HepG2 (cell line): ENCODE data around the gene USP15. TPM values are rescaled to one million over a fixed set of nuclear protein-coding genes. Genes with fewer than 3 reads are reported as not detected.
"Not testable (repeated sequence)": the region's sequence is repeated elsewhere in the genome, so short reads cannot be mapped to it uniquely, and the experiment has no call there.

Experiments used
- ATAC-seq: fragments of 200-7000 bp; cut with Tn5 transposase; 3 replicates; pipeline ENCODE4 v1.9.1; 2020; ENCODE audit warnings: mild to moderate bottlenecking, moderate library complexity
- BruUV-seq: library from RNA; stranded (reverse); fragments of 400-500 nt; replicated peaks from 2 replicates; lab custom pipeline; 2021; lab: Mats Ljungman, UMichigan
- CTCF ChIA-PET: fragments of 300-600 bp; formaldehyde crosslinking; extraction: SDS; loops from one replicate; lab custom pipeline; 2021; ENCODE audit warnings: low total read pairs, inconsistent platforms, low intra/inter-chr PET ratio; lab: Yijun Ruan, JAX
- POLR2A ChIA-PET: fragments of 350-600 bp; sonication (Branson Sonifier 250); formaldehyde crosslinking; loops from one replicate; lab custom pipeline; 2020; ENCODE audit warnings: antibody characterized with exemption, inconsistent platforms; lab: Yijun Ruan, JAX
- DNase-seq: peaks from one replicate; pipeline ENCODE4 v3.0.0-alpha.2; 2015; ENCODE audit warnings: low spot score
- FAIRE-seq: peaks from 3 replicates; lab custom pipeline; 2011; peaks lifted over from hg19 to GRCh38; lab: Jason Lieb, UNC
- H2AFZ ChIP-seq: one replicate; pipeline ENCODE4 v1.6.1; 2011; ENCODE audit warnings: low read length, inconsistent platforms
- H3K27ac ChIP-seq: fragments of 300-600 bp; 3 replicates; pipeline ENCODE4 v1.8.0; 2011; ENCODE audit warnings: mixed run types, mild to moderate bottlenecking, mixed read lengths, low read length, inconsistent platforms; ENCODE audit not compliant: insufficient read depth; ENCODE audit errors: extremely low read length
- H3K27me3 ChIP-seq, 2 experiments: fragments of 200-600 bp in 1 of 2; 2 replicates in 1 of 2; 3 replicates in 1 of 2; pipeline versions ENCODE4 v1.6.0 to v1.8.0; 2011; ENCODE audit warnings: low read length in 2 of 2, mild to moderate bottlenecking in 2 of 2, moderate library complexity in 2 of 2, inconsistent platforms in 1 of 2; ENCODE audit not compliant: insufficient read depth in 2 of 2, control insufficient read depth in 1 of 2
- H3K36me3 ChIP-seq, 2 experiments: fragments of 200-600 bp in 1 of 2; replicated peaks in 1 of 2; 2 replicates in 1 of 2; 3 replicates in 1 of 2; pipeline versions ENCODE4 v1.5.1 to v1.8.0; 2011; ENCODE audit warnings: low read length in 2 of 2, inconsistent platforms in 1 of 2; ENCODE audit not compliant: insufficient read depth in 2 of 2, control insufficient read depth in 1 of 2
- H3K4me1 ChIP-seq: 2 replicates; pipeline ENCODE4 v1.5.1; 2012; ENCODE audit warnings: low read length, inconsistent platforms; ENCODE audit not compliant: insufficient read depth
- H3K4me2 ChIP-seq: 2 replicates; pipeline ENCODE4 v1.6.0; 2011; ENCODE audit warnings: low read depth, low read length, inconsistent platforms
- H3K4me3 ChIP-seq, 3 experiments: fragments of 200-600 bp in 1 of 3; sonication (generic), shearing (Covaris generic) in 1 of 3; replicated peaks in 1 of 3; 2 replicates each; pipeline ENCODE4 v1.5.1; 2011 to 2016; ENCODE audit warnings: low read length in 3 of 3, inconsistent platforms in 2 of 3, low read depth in 2 of 3, mild to moderate bottlenecking in 2 of 3, control low read depth in 1 of 3, mixed read lengths in 1 of 3; ENCODE audit not compliant: insufficient read depth in 1 of 3
- H3K79me2 ChIP-seq: one replicate; pipeline ENCODE4 v1.6.1; 2011; ENCODE audit warnings: low read length, inconsistent platforms; ENCODE audit not compliant: insufficient read depth
- H3K9ac ChIP-seq: 2 replicates; pipeline ENCODE4 v1.6.0; 2011; ENCODE audit warnings: mild to moderate bottlenecking, low read depth, low read length, inconsistent platforms; ENCODE audit not compliant: insufficient read depth
- H3K9me3 ChIP-seq: 2 replicates; pipeline ENCODE4 v1.5.1; 2012; ENCODE audit warnings: mild to moderate bottlenecking, low read length
- H4K20me1 ChIP-seq: 2 replicates; pipeline ENCODE4 v1.6.0; 2011; ENCODE audit warnings: inconsistent platforms, mild to moderate bottlenecking, low read length, moderate library complexity; ENCODE audit not compliant: insufficient read depth
- AGO2 ChIP-seq: fragments of 200-400 bp; formaldehyde crosslinking; optimal IDR thresholded peaks from 2 replicates; pipeline ENCODE3; 2017; ENCODE audit warnings: mild to moderate bottlenecking, low read depth, low read length, moderate library complexity
- HES4 ChIP-seq: sonication (generic); formaldehyde crosslinking; IDR thresholded peaks from 2 replicates; pipeline ENCODE4 v1.9.0; 2021; ENCODE audit warnings: mild to moderate bottlenecking, missing genetic modification reagents, borderline replicate concordance
- MAFF ChIP-seq: IDR thresholded peaks from 2 replicates; pipeline ENCODE4 v1.6.1; 2011; ENCODE audit warnings: low read depth, low read length, improper control_type of control experiment
- PHF5A ChIP-seq: IDR thresholded peaks from one replicate; pipeline ENCODE4 v1.6.1; 2018; ENCODE audit warnings: low read depth, missing genetic modification reagents; ENCODE audit not compliant: unreplicated experiment
- PHF8 ChIP-seq: sonication (generic); formaldehyde crosslinking; IDR thresholded peaks from 2 replicates; pipeline ENCODE4 v1.5.0; 2020; ENCODE audit warnings: missing genetic modification reagents
- ZFP90 ChIP-seq: sonication (generic); formaldehyde crosslinking; IDR thresholded peaks from 2 replicates; pipeline ENCODE4 v1.8.0; 2022; ENCODE audit warnings: missing genetic modification reagents, mild to moderate bottlenecking, inconsistent platforms, borderline replicate concordance
- ZNF101 ChIP-seq: sonication (generic); formaldehyde crosslinking; IDR thresholded peaks from 2 replicates; pipeline ENCODE4 v1.4.0; 2020; ENCODE audit warnings: mild to moderate bottlenecking, low read depth, missing genetic modification reagents, borderline replicate concordance
- ZNF317 ChIP-seq: sonication (generic); formaldehyde crosslinking; IDR thresholded peaks from 2 replicates; pipeline ENCODE4 v1.5.0; 2020; ENCODE audit warnings: mild to moderate bottlenecking, missing genetic modification reagents
- ZNF326 ChIP-seq: sonication (generic); formaldehyde crosslinking; IDR thresholded peaks from 2 replicates; pipeline ENCODE4 v1.4.0; 2020; ENCODE audit warnings: missing genetic modification reagents, borderline replicate concordance
- WGBS: methylation state at CpG from one replicate; pipeline ENCODE4 v1.1.6; 2017; ENCODE audit warnings: low lambda C conversion rate; 5-methylcytosine and 5-hydroxymethylcytosine counted together
- in situ Hi-C: cut with HindIII; loops from 2 replicates; pipeline ENCODE4 v1.10.0; 2017; ENCODE audit warnings: low pct_unique_long_range_greater_than_20kb; ENCODE audit not compliant: extremely low pct_ligation_motif_present
- intact Hi-C: fragments of 100-400 bp; cut with micrococcal nuclease; formaldehyde crosslinking; loops from one replicate; pipeline ENCODE4 v1.10.0; 2022; ENCODE audit not compliant: unreplicated experiment
- polyA plus RNA-seq, 8 experiments: library from polyadenylated mRNA; depleted of rRNA in 3 of 8; stranded (reverse) in 7 of 8; unstranded in 1 of 8; fragments of >200 nt; fragmentation: Illumina TruSeq in 4 of 8; extraction: Trizol in 4 of 8; gene quantifications; 2 replicates each; pipeline versions ENCODE4 v1.2.1 to v1.2.3, GENCODE V29; 2011 to 2016; ENCODE audit warnings: low read depth in 4 of 8, missing spikeins in 1 of 8, mixed read lengths in 1 of 8; ENCODE audit not compliant: insufficient read depth in 1 of 8
- total RNA-seq, 5 experiments: library from RNA; depleted of rRNA; stranded (reverse); fragments of >200 nt; fragmentation: Illumina TruSeq; extraction: Trizol; gene quantifications; 2 replicates each; pipeline ENCODE4 v1.2.3, GENCODE V29; 2016; ENCODE audit warnings: low read depth in 1 of 5
- TF ChIP-seq, protein P1 (sequence below): IDR thresholded peaks from 2 replicates; pipeline ENCODE4 v1.6.1; 2016
- TF ChIP-seq, protein P2 (sequence below): sonication (generic); formaldehyde crosslinking; IDR thresholded peaks from 2 replicates; pipeline ENCODE4 v1.9.0; 2021; ENCODE audit warnings: missing genetic modification reagents, borderline replicate concordance

Gene USP15
- total and polyA plus RNA-seq, 2 of the 13 experiments (the other 11 are each of a cell fraction or from before 2014, with no cell fraction given): 17.3 to 51.7 TPM

DNA sequence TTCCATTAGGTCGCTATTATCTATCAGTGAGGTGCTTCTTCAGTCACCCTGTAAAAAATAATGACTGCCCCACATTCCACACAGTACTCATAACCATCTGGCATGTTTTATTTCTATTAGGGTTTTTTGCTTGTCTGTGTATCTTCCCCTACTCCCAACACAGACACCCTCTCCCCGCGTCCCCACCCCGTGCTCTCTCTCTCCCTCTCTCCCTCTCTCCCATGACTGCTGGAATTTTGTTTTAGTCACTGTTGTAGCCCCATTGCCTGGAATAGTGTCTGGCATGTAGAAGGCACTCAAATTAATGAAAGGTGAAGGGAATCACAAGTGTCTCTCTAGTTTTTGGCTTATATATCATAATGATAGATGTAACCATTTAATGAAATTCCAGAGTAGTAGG, 103.3 kb downstream of the USP15 start:
- Histone ChIP-seq H3K4me1 (peaks cover 4% of the 10 kb centered on the region; the same call in 1 of the 2 replicates), H3K27ac (no peak overlapping the region), H3K79me2 (no peaks in the 10 kb centered on the region), H3K36me3 (peaks cover 0 to 9% of the 10 kb centered on the region in 2 experiments; a peak in 1 of 5 replicates), H3K9me3 (no peaks in the 10 kb centered on the region; the same call in 1 of the 2 replicates), H3K4me3 (no peak overlapping the region), H2AFZ (no peak overlapping the region)
- DNase-seq (no peak), ATAC-seq (no peak)
- BruUV-seq: no TSS peak
- WGBS: over 99% methylated on average over 4 of the region's 4 CpGs
- intact Hi-C loops: no loop called here
- TF ChIP-seq ZNF101 (no peak), ZNF317 (CRISPR knock-in tag) (no peak), PHF8 (no peak), ZNF326 (CRISPR knock-in tag) (no peak), PHF5A (CRISPR knock-in tag) (no peak), HES4 (no peak), ZFP90 (CRISPR knock-in tag) (no peak), MAFF (no peak), AGO2 (no peak)
- TF ChIP-seq, protein P1, sequence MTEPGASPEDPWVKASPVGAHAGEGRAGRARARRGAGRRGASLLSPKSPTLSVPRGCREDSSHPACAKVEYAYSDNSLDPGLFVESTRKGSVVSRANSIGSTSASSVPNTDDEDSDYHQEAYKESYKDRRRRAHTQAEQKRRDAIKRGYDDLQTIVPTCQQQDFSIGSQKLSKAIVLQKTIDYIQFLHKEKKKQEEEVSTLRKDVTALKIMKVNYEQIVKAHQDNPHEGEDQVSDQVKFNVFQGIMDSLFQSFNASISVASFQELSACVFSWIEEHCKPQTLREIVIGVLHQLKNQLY (CRISPR knock-in tag): no peak
- TF ChIP-seq, protein P2, sequence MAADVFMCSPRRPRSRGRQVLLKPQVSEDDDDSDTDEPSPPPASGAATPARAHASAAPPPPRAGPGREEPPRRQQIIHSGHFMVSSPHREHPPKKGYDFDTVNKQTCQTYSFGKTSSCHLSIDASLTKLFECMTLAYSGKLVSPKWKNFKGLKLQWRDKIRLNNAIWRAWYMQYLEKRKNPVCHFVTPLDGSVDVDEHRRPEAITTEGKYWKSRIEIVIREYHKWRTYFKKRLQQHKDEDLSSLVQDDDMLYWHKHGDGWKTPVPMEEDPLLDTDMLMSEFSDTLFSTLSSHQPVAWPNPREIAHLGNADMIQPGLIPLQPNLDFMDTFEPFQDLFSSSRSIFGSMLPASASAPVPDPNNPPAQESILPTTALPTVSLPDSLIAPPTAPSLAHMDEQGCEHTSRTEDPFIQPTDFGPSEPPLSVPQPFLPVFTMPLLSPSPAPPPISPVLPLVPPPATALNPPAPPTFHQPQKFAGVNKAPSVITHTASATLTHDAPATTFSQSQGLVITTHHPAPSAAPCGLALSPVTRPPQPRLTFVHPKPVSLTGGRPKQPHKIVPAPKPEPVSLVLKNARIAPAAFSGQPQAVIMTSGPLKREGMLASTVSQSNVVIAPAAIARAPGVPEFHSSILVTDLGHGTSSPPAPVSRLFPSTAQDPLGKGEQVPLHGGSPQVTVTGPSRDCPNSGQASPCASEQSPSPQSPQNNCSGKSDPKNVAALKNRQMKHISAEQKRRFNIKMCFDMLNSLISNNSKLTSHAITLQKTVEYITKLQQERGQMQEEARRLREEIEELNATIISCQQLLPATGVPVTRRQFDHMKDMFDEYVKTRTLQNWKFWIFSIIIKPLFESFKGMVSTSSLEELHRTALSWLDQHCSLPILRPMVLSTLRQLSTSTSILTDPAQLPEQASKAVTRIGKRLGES (CRISPR knock-in tag): no peak
- TF ChIP-seq, all 625 proteins: peak for 0
- no peak overlapping the region for H3K9ac ChIP-seq
- H3K4me2 ChIP-seq: no peak overlapping the region
- H4K20me1 ChIP-seq: no peaks in the 10 kb centered on the region
- no peak for FAIRE-seq
- POLR2A ChIA-PET: no interaction called here
- no peaks in the 10 kb centered on the region for H3K27me3 ChIP-seq
- CTCF ChIA-PET: no interaction called here
- in situ Hi-C loops: no loop called here

DNA sequence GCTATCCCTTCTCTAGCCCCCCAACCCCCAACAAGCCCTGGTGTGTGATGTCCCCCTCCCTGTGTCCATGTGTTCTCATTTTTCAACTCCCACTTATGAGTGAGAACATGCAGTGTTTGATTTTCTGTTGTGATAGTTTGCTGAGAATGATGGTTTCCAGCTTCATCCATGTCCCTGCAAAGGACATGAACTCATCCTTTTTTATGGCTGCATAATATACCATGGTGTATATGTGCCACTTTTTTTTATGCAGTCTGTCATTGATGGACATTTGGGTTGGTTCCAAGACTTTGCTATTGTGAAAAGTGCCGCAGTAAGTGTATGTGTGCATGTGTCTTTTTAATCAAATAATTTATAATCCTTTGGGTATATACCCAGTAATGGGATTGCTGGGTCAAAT, 104.5 kb downstream of the USP15 start:
- H3K9ac ChIP-seq, POLR2A ChIA-PET, H2AFZ ChIP-seq, H3K4me1 ChIP-seq, H3K4me3 ChIP-seq, intact Hi-C loops, ATAC-seq, BruUV-seq, H3K79me2 ChIP-seq, CTCF ChIA-PET, H3K9me3 ChIP-seq, FAIRE-seq, in situ Hi-C loops, H3K4me2 ChIP-seq, H3K27me3 ChIP-seq, DNase-seq, H3K36me3 ChIP-seq, H4K20me1 ChIP-seq, H3K27ac ChIP-seq: not testable (repeated sequence)
- 100% methylated on average over 1 of the region's 1 CpG for WGBS
